HCT116 (cell line): ENCODE measurements around the gene RNU6-7. TPM values are rescaled to one million over a fixed set of nuclear protein-coding genes. Genes with fewer than 3 reads are reported as not detected.

Source experiments
- ATAC-seq: fragments of 200-7000 bp; cut with Tn5 transposase; 2 replicates; pipeline ENCODE4 v1.9.1; 2020; ENCODE audit warnings: mild to moderate bottlenecking, moderate library complexity
- BruUV-seq: library from RNA; stranded (reverse); fragments of 400-500 nt; replicated peaks from 2 replicates; lab custom pipeline; 2021; lab: Mats Ljungman, UMichigan
- CTCF ChIA-PET: fragments of 300-600 bp; sonication (Branson Sonifier 250); formaldehyde crosslinking; loops from one replicate; lab custom pipeline; 2021; ENCODE audit warnings: antibody characterized with exemption; lab: Charles Lee
- POLR2A ChIA-PET: fragments of 300-600, 350-600 bp; sonication (Branson Sonifier 250); formaldehyde crosslinking; loops from one replicate; lab custom pipeline; 2021; ENCODE audit warnings: antibody characterized with exemption; lab: Charles Lee
- RAD21 ChIA-PET, 2 experiments: fragments of 300-600 bp; sonication (Branson Sonifier 250); formaldehyde crosslinking; loops; one replicate each; lab custom pipeline; 2023; ENCODE audit warnings: low total read pairs in 2 of 2; ENCODE audit not compliant: uncharacterized antibody in 2 of 2, unreplicated experiment in 2 of 2, low non-redundant PET in 1 of 2; lab: Charles Lee
- DNase-seq: peaks from one replicate; pipeline ENCODE4 v3.0.0-alpha.2; 2010; ENCODE audit warnings: low read depth, low spot score
- H2AFZ ChIP-seq: fragments of 200-600 bp; shearing (Covaris generic), sonication (generic); 2 replicates; pipeline ENCODE4 v1.6.1; 2017; ENCODE audit warnings: low read depth, mixed run types, mixed read lengths, antibody characterized with exemption, low read length; ENCODE audit not compliant: poor library complexity, severe bottlenecking
- H3K27ac ChIP-seq: 2 replicates; pipeline ENCODE4 v1.5.1; 2012; ENCODE audit warnings: low read depth, low read length
- H3K27me3 ChIP-seq: fragments of 200-600 bp; sonication (generic); 2 replicates; pipeline ENCODE4 v1.6.1; 2016; ENCODE audit warnings: mixed run types, low read length, mixed read lengths; ENCODE audit not compliant: insufficient read depth
- H3K36me3 ChIP-seq, 2 experiments: fragments of 200-500 bp in 1 of 2; fragments of 200-600 bp in 1 of 2; sonication (Bioruptor generic) in 1 of 2; sonication (generic) in 1 of 2; 2 replicates each; pipeline versions ENCODE4 v1.5.1 to v1.6.1; 2014 to 2016; ENCODE audit warnings: low read length in 2 of 2, inconsistent platforms in 1 of 2, mixed read lengths in 1 of 2, mixed run types in 1 of 2; ENCODE audit not compliant: insufficient read depth in 2 of 2, control insufficient read depth in 1 of 2
- H3K4me1 ChIP-seq, 2 experiments: fragments of 200-600 bp in 1 of 2; sonication (generic) in 1 of 2; 2 replicates each; pipeline versions ENCODE4 v1.5.1 to v1.6.1; 2012 to 2017; ENCODE audit warnings: low read length in 2 of 2, inconsistent platforms in 1 of 2, mild to moderate bottlenecking in 1 of 2, mixed read lengths in 1 of 2, mixed run types in 1 of 2, moderate library complexity in 1 of 2; ENCODE audit not compliant: insufficient read depth in 2 of 2, control insufficient read depth in 1 of 2
- H3K4me2 ChIP-seq: fragments of 200-600 bp; sonication (generic); 2 replicates; pipeline ENCODE4 v1.6.1; 2017; ENCODE audit warnings: mixed run types, low read length, mixed read lengths
- H3K4me3 ChIP-seq, 2 experiments: fragments of 200-600 bp in 1 of 2; sonication (generic) in 1 of 2; replicated peaks in 1 of 2; 2 replicates each; pipeline ENCODE4 v1.5.1; 2011 to 2016; ENCODE audit warnings: low read length in 2 of 2, control low read depth in 1 of 2, low read depth in 1 of 2, mild to moderate bottlenecking in 1 of 2, mixed read lengths in 1 of 2, mixed run types in 1 of 2
- H3K79me2 ChIP-seq: fragments of 200-600 bp; sonication (generic); 2 replicates; pipeline ENCODE4 v1.6.1; 2017; ENCODE audit warnings: mild to moderate bottlenecking, mixed run types, low read length, moderate library complexity, mixed read lengths; ENCODE audit not compliant: insufficient read depth
- H3K9ac ChIP-seq: fragments of 200-600 bp; sonication (generic); 2 replicates; pipeline ENCODE4 v1.6.1; 2016; ENCODE audit warnings: low read length, mixed read lengths
- H3K9me2 ChIP-seq: fragments of 200-600 bp; sonication (generic), shearing (Covaris generic); 2 replicates; pipeline ENCODE4 v1.6.1; 2017; ENCODE audit warnings: mixed run types, mild to moderate bottlenecking, moderate library complexity; ENCODE audit not compliant: insufficient read depth
- H3K9me3 ChIP-seq, 2 experiments: fragments of 200-500 bp in 1 of 2; fragments of 200-600 bp in 1 of 2; sonication (Bioruptor generic) in 1 of 2; sonication (generic) in 1 of 2; 2 replicates each; pipeline ENCODE4 v1.6.1; 2014 to 2017; ENCODE audit warnings: low read length in 2 of 2, mixed read lengths in 2 of 2, inconsistent platforms in 1 of 2, low read depth in 1 of 2, mild to moderate bottlenecking in 1 of 2, mixed run types in 1 of 2, moderate library complexity in 1 of 2; ENCODE audit not compliant: control insufficient read depth in 1 of 2, insufficient read depth in 1 of 2
- H4K20me1 ChIP-seq: fragments of 200-600 bp; sonication (generic), shearing (Covaris generic); 2 replicates; pipeline ENCODE4 v1.6.1; 2017; ENCODE audit warnings: mixed run types, mild to moderate bottlenecking, moderate library complexity; ENCODE audit not compliant: insufficient read depth
- ATF3 ChIP-seq: IDR thresholded peaks from 2 replicates; pipeline ENCODE4 v1.6.1; 2012
- CEBPB ChIP-seq: IDR thresholded peaks from 2 replicates; pipeline ENCODE4 v1.6.1; 2012; ENCODE audit warnings: low read depth
- CTCF ChIP-seq, 3 experiments: fragments of 200-600 bp in 1 of 3; sonication (generic) in 1 of 3; IDR thresholded peaks in 2 of 3; conservative IDR thresholded peaks in 1 of 3; 2 replicates each; pipeline ENCODE4 v1.5.1; 2012 to 2017; ENCODE audit warnings: low read depth in 2 of 3, low read length in 2 of 3, antibody characterized with exemption in 1 of 3, borderline replicate concordance in 1 of 3, control low read depth in 1 of 3, mild to moderate bottlenecking in 1 of 3, mixed read lengths in 1 of 3, mixed run types in 1 of 3, moderate library complexity in 1 of 3; ENCODE audit not compliant: insufficient read depth in 1 of 3
- EGR1 ChIP-seq: IDR thresholded peaks from 2 replicates; pipeline ENCODE4 v1.6.1; 2012; ENCODE audit warnings: low read depth
- ELF1 ChIP-seq: IDR thresholded peaks from 2 replicates; pipeline ENCODE4 v1.6.1; 2012; ENCODE audit warnings: low read depth, borderline replicate concordance
- EZH2phosphoT487 ChIP-seq: fragments of 200-600 bp; IDR thresholded peaks from 2 replicates; pipeline ENCODE4 v1.6.1; 2018; ENCODE audit warnings: antibody characterized with exemption, borderline replicate concordance
- FOSL1 ChIP-seq: IDR thresholded peaks from 2 replicates; pipeline ENCODE4 v1.6.1; 2012; ENCODE audit warnings: low read depth
- POLR2A ChIP-seq: IDR thresholded peaks from 2 replicates; pipeline ENCODE4 v1.7.0; 2011; ENCODE audit warnings: borderline replicate concordance; ENCODE audit not compliant: insufficient read depth, insufficient read length; ENCODE audit errors: extremely low read depth
- POLR2AphosphoS5 ChIP-seq: IDR thresholded peaks from 2 replicates; pipeline ENCODE4 v1.6.1; 2011; ENCODE audit warnings: mild to moderate bottlenecking, low read depth, low read length, moderate library complexity
- RAD21 ChIP-seq: IDR thresholded peaks from 2 replicates; pipeline ENCODE4 v1.6.1; 2012; ENCODE audit warnings: low read depth, mild to moderate bottlenecking
- REST ChIP-seq: IDR thresholded peaks from 2 replicates; pipeline ENCODE4 v1.6.1; 2012; ENCODE audit warnings: low read depth
- SP1 ChIP-seq: IDR thresholded peaks from 2 replicates; pipeline ENCODE4 v1.6.1; 2012; ENCODE audit warnings: low read depth
- SRF ChIP-seq: IDR thresholded peaks from 2 replicates; pipeline ENCODE4 v1.6.1; 2012; ENCODE audit warnings: low read depth
- TCF7L2 ChIP-seq: IDR thresholded peaks from 2 replicates; pipeline ENCODE4 v1.7.0; 2011; ENCODE audit warnings: borderline replicate concordance, inconsistent platforms; ENCODE audit not compliant: insufficient read depth, insufficient read length; ENCODE audit errors: extremely low read depth
- YY1 ChIP-seq: IDR thresholded peaks from 2 replicates; pipeline ENCODE4 v1.6.1; 2011; ENCODE audit warnings: low read length, low read depth, moderate library complexity, mild to moderate bottlenecking; ENCODE audit not compliant: insufficient replicate concordance; ENCODE audit errors: extremely low read depth
- ZFX ChIP-seq: fragments of 450-650 bp; IDR thresholded peaks from 2 replicates; pipeline ENCODE4 v1.6.1; 2017
- ZNF274 ChIP-seq: fragments of 200-500 bp; sonication (Bioruptor generic); IDR thresholded peaks from 2 replicates; pipeline ENCODE4 v1.6.1; 2014; ENCODE audit warnings: mild to moderate bottlenecking, low read depth, low read length, inconsistent platforms
- intact Hi-C: fragments of 100-400 bp; cut with micrococcal nuclease; formaldehyde crosslinking; loops from 2 replicates; pipeline ENCODE4 v1.10.0; 2022
- total RNA-seq: library from RNA; stranded (reverse); gene quantifications from one replicate; pipeline ENCODE4 v1.2.1, GENCODE V29; 2021; ENCODE audit not compliant: unreplicated experiment

RNU6-7 gene
- total RNA-seq, 1 experiment from 2014 or later = not detected

- TF ChIP-seq CTCF (IDR thresholded peaks at IDR 0.05 in 2 of 3, conservative IDR thresholded peaks at IDR 0.05 in 1 of 3; ENCODE audit: borderline replicate concordance in 1 of 3, insufficient read depth in 1 of 3, low read depth in 2 of 3, low read length in 2 of 3) (no peak), TCF7L2 (no peak), ATF3 (no peak), SP1 (no peak), POLR2AphosphoS5 (no peak), ZNF274 (no peak), RAD21 (no peak)
Observed at GRCh38 chr14:32212833-32213232, 11.0 kb downstream of the RNU6-7 start (continued).

GRCh38 chr14:32217301-32217700 lies 15.5 kb downstream of the RNU6-7 start:
- no peaks in the 10 kb centered on the region for H3K9me3 ChIP-seq
- H2AFZ ChIP-seq = no peak overlapping the region
- no peaks in the 10 kb centered on the region for H3K27me3 ChIP-seq
- no peak overlapping the region for H3K4me3 ChIP-seq
- H3K4me1 ChIP-seq = peaks cover 0 to 4% of the 10 kb centered on the region in 2 experiments; a peak in 1 of 4 replicates
- H3K4me2 ChIP-seq = no peak overlapping the region
- no TSS peak for BruUV-seq
- RAD21 ChIA-PET = no interaction called here
- H4K20me1 ChIP-seq = no peaks in the 10 kb centered on the region
- DNase-seq (no peak), ATAC-seq (no peak)
- H3K9me2 ChIP-seq = no peaks in the 10 kb centered on the region
- CTCF ChIA-PET = no interaction called here
- H3K36me3 ChIP-seq = no peaks in the 10 kb centered on the region
- POLR2A ChIA-PET = no interaction called here
- no peak overlapping the region for H3K27ac ChIP-seq
- no peak overlapping the region for H3K9ac ChIP-seq
- H3K79me2 ChIP-seq = no peaks in the 10 kb centered on the region
- intact Hi-C loops = no loop called here
- TF ChIP-seq SRF = no peak
- TF ChIP-seq CTCF (IDR thresholded peaks at IDR 0.05 in 2 of 3, conservative IDR thresholded peaks at IDR 0.05 in 1 of 3; ENCODE audit: borderline replicate concordance in 1 of 3, insufficient read depth in 1 of 3, low read depth in 2 of 3, low read length in 2 of 3) = no peak
- no peak for TF ChIP-seq REST
- no peak for TF ChIP-seq EZH2phosphoT487
- no peak for TF ChIP-seq EGR1
- TF ChIP-seq SP1 = no peak
- no peak for TF ChIP-seq FOSL1
- no peak for TF ChIP-seq RAD21
- no peak for TF ChIP-seq ATF3
- TF ChIP-seq TCF7L2 = no peak
- TF ChIP-seq POLR2A = no peak
- TF ChIP-seq ELF1 = no peak
- TF ChIP-seq ZFX = no peak
- TF ChIP-seq CEBPB = no peak
- TF ChIP-seq YY1 = no peak
